ENCODE data around the gene CSNK2B.

- TF ChIP-seq POLR2A (IDR thresholded peaks at IDR 0.05; ENCODE audit: low read length): no peak
- no peak for TF ChIP-seq CTCF (IDR thresholded peaks at IDR 0.05)
- TF ChIP-seq SMC3 (IDR thresholded peaks at IDR 0.05): no peak
- TF ChIP-seq HDAC2 (IDR thresholded peaks at IDR 0.05): no peak
- TF ChIP-seq CHD2 (IDR thresholded peaks at IDR 0.05; ENCODE audit: low read length, partially characterized antibody): no peak
Measured at GRCh38 chr6:31687321-31687720, 21.4 kb downstream of the CSNK2B start.
